Measurements from ENCODE around the gene RB1.
"Not testable (repeated sequence)": the region's sequence is repeated elsewhere in the genome, so short reads cannot be mapped to it uniquely, and the experiment has no call there.

Gene RB1

GRCh38 chr13:48446464-48446863 lies 142.9 kb downstream of the RB1 start:
- Mint-ChIP-seq H3K9me3 (peaks cover 12% of the 10 kb centered on the region), H3K36me3 (peaks cover 42% of the 10 kb centered on the region), H3K27ac (no peak overlapping the region), H3K4me3 (no peak overlapping the region), H3K4me1 (peaks cover 39% of the 10 kb centered on the region), H3K27me3 (no peaks in the 10 kb centered on the region)
- CTCF ChIA-PET: no interaction called here
- DNase-seq: no peak

GRCh38 chr13:48448285-48448958 lies 144.9 kb downstream of the RB1 start:
- Mint-ChIP-seq H3K4me3 (peak overlapping the region; percentile 55), H3K27ac (peak overlapping the region; percentile 72), H3K9me3 (peaks cover 26% of the 10 kb centered on the region), H3K36me3 (peaks cover 55% of the 10 kb centered on the region), H3K27me3 (no peaks in the 10 kb centered on the region), H3K4me1 (peaks cover 48% of the 10 kb centered on the region)
- DNase-seq: no peak
- CTCF ChIA-PET: no interaction called here

GRCh38 chr13:48448959-48449614 lies 145.5 kb downstream of the RB1 start:
- H3K9me3 Mint-ChIP-seq: peaks cover 28% of the 10 kb centered on the region
- H3K27ac Mint-ChIP-seq: peak overlapping the region; percentile 72

GRCh38 chr13:48449656-48450055 lies 146.1 kb downstream of the RB1 start:
- peaks cover 31% of the 10 kb centered on the region for H3K9me3 Mint-ChIP-seq
- no peak overlapping the region for H3K4me3 Mint-ChIP-seq
- peaks cover 50% of the 10 kb centered on the region for H3K4me1 Mint-ChIP-seq
- DNase-seq: no peak
- peak overlapping the region; percentile 72 for H3K27ac Mint-ChIP-seq
- no peaks in the 10 kb centered on the region for H3K27me3 Mint-ChIP-seq
- CTCF ChIA-PET: no interaction called here
- H3K36me3 Mint-ChIP-seq: peaks cover 56% of the 10 kb centered on the region

More at GRCh38 chr13:48448959-48449614, 145.5 kb downstream of the RB1 start:
- Mint-ChIP-seq H3K36me3 (peaks cover 56% of the 10 kb centered on the region), H3K27me3 (no peaks in the 10 kb centered on the region), H3K4me1 (peaks cover 50% of the 10 kb centered on the region), H3K4me3 (peak overlapping the region; percentile 55)
- DNase-seq: no peak
- CTCF ChIA-PET: no interaction called here

GRCh38 chr13:48451196-48451595 lies 147.6 kb downstream of the RB1 start:
- H3K27me3 Mint-ChIP-seq, H3K27ac Mint-ChIP-seq, CTCF ChIA-PET, H3K4me3 Mint-ChIP-seq, DNase-seq: not testable (repeated sequence)
- Mint-ChIP-seq H3K36me3 (peaks cover 68% of the 10 kb centered on the region), H3K4me1 (peaks cover 50% of the 10 kb centered on the region), H3K9me3 (peaks cover 33% of the 10 kb centered on the region)

GRCh38 chr13:48456546-48456945 lies 153.0 kb downstream of the RB1 start:
- Mint-ChIP-seq H3K4me3 (no peak overlapping the region), H3K36me3 (peaks cover 77% of the 10 kb centered on the region), H3K27ac (no peak overlapping the region), H3K4me1 (peaks cover 12% of the 10 kb centered on the region), H3K27me3 (no peaks in the 10 kb centered on the region), H3K9me3 (peaks cover 20% of the 10 kb centered on the region)
- DNase-seq: no peak
- CTCF ChIA-PET: no interaction called here

GRCh38 chr13:48457578-48458242 lies 154.2 kb downstream of the RB1 start:
- Mint-ChIP-seq H3K36me3 (peaks cover 75% of the 10 kb centered on the region), H3K9me3 (peaks cover 10% of the 10 kb centered on the region), H3K27me3 (no peaks in the 10 kb centered on the region), H3K4me3 (no peak overlapping the region), H3K4me1 (peaks cover 3% of the 10 kb centered on the region), H3K27ac (no peak overlapping the region)
- CTCF ChIA-PET: no interaction called here
- no peak for DNase-seq

GRCh38 chr13:48475230-48475629 lies 171.7 kb downstream of the RB1 start:
- CTCF ChIA-PET: interaction anchor here (1.1 kb wide), 1 partner anchor 348 kb away, joined by 3 read pairs; no protein-coding TSS in a partner anchor
- Mint-ChIP-seq H3K36me3 (peaks cover 63% of the 10 kb centered on the region), H3K4me1 (peaks cover 2% of the 10 kb centered on the region), H3K27ac (no peak overlapping the region), H3K27me3 (no peaks in the 10 kb centered on the region), H3K9me3 (no peaks in the 10 kb centered on the region), H3K4me3 (no peak overlapping the region)
- DNase-seq: no peak

GRCh38 chr13:48476215-48476614 lies 172.7 kb downstream of the RB1 start:
- Mint-ChIP-seq H3K36me3 (peaks cover 63% of the 10 kb centered on the region), H3K4me1 (peaks cover 2% of the 10 kb centered on the region), H3K9me3 (no peaks in the 10 kb centered on the region), H3K27ac (no peak overlapping the region), H3K4me3 (no peak overlapping the region), H3K27me3 (no peaks in the 10 kb centered on the region)
- CTCF ChIA-PET: interaction anchor here (0.5 kb wide), 1 partner anchor 105 kb away, joined by 3 read pairs; no protein-coding TSS in a partner anchor
- DNase-seq: no peak

GRCh38 chr13:48476686-48477085 lies 173.1 kb downstream of the RB1 start:
- CTCF ChIA-PET: no interaction called here
- peaks cover 61% of the 10 kb centered on the region for H3K36me3 Mint-ChIP-seq
- no peak overlapping the region for H3K27ac Mint-ChIP-seq
- H3K4me1 Mint-ChIP-seq: peaks cover 2% of the 10 kb centered on the region
- H3K4me3 Mint-ChIP-seq: no peak overlapping the region
- no peaks in the 10 kb centered on the region for H3K9me3 Mint-ChIP-seq
- no peaks in the 10 kb centered on the region for H3K27me3 Mint-ChIP-seq
- no peak for DNase-seq

- CTCF ChIA-PET: no interaction called here
- no peak for DNase-seq
- no peak overlapping the region for H3K27ac Mint-ChIP-seq
- H3K9me3 Mint-ChIP-seq: no peaks in the 10 kb centered on the region
- peaks cover 2% of the 10 kb centered on the region for H3K4me1 Mint-ChIP-seq
- no peak overlapping the region for H3K4me3 Mint-ChIP-seq
- no peaks in the 10 kb centered on the region for H3K27me3 Mint-ChIP-seq
- H3K36me3 Mint-ChIP-seq: peaks cover 61% of the 10 kb centered on the region
Observed at GRCh38 chr13:48477191-48477855, 173.8 kb downstream of the RB1 start.

- Mint-ChIP-seq H3K36me3 (peaks cover 66% of the 10 kb centered on the region), H3K4me1 (peaks cover 2% of the 10 kb centered on the region), H3K27me3 (no peaks in the 10 kb centered on the region), H3K27ac (no peak overlapping the region), H3K9me3 (no peaks in the 10 kb centered on the region), H3K4me3 (no peak overlapping the region)
- CTCF ChIA-PET: no interaction called here
- DNase-seq: no peak
Observed at GRCh38 chr13:48478391-48478790, 174.8 kb downstream of the RB1 start.

GRCh38 chr13:48483575-48483974 lies 180.0 kb downstream of the RB1 start:
- Mint-ChIP-seq H3K4me1 (peaks cover 27% of the 10 kb centered on the region), H3K27ac (no peak overlapping the region), H3K36me3 (peaks cover 66% of the 10 kb centered on the region), H3K9me3 (peaks cover 6% of the 10 kb centered on the region), H3K4me3 (no peak overlapping the region), H3K27me3 (no peaks in the 10 kb centered on the region)
- no peak for DNase-seq
- CTCF ChIA-PET: no interaction called here

GRCh38 chr13:48485432-48485831 lies 181.9 kb downstream of the RB1 start:
- peaks cover 6% of the 10 kb centered on the region for H3K9me3 Mint-ChIP-seq
- peaks cover 44% of the 10 kb centered on the region for H3K4me1 Mint-ChIP-seq

More at GRCh38 chr13:48485432-48485831, 181.9 kb downstream of the RB1 start:
- H3K36me3 Mint-ChIP-seq: peaks cover 66% of the 10 kb centered on the region
- no peaks in the 10 kb centered on the region for H3K27me3 Mint-ChIP-seq
- CTCF ChIA-PET: interaction anchor here (1.1 kb wide), 1 partner anchor 95 kb away, joined by 3 read pairs; no protein-coding TSS in a partner anchor
- H3K4me3 Mint-ChIP-seq: no peak overlapping the region
- no peak overlapping the region for H3K27ac Mint-ChIP-seq
- no peak for DNase-seq

Data from activated naive CD4-positive, alpha-beta T cell treated with anti-CD3 and anti-CD28 coated beads, Interleukin-2, amount 10 ng/mL, durations not matched to agents 7 days and 5 days (primary cell).